ENCODE measurements around the gene PSD. TPM values are rescaled to one million over a fixed set of nuclear protein-coding genes. Genes with fewer than 3 reads are reported as not detected.

PSD gene
- 0.72 and 1.1 TPM in 2 replicates for total RNA-seq

GRCh38 chr10:102418622-102419268 lies at the start of gene PSD:
Gene PSD, minus strand, starts transcription at chr10:102418785. Its CDS starts 1,747 bp downstream, at chr10:102417038.

DNA sequence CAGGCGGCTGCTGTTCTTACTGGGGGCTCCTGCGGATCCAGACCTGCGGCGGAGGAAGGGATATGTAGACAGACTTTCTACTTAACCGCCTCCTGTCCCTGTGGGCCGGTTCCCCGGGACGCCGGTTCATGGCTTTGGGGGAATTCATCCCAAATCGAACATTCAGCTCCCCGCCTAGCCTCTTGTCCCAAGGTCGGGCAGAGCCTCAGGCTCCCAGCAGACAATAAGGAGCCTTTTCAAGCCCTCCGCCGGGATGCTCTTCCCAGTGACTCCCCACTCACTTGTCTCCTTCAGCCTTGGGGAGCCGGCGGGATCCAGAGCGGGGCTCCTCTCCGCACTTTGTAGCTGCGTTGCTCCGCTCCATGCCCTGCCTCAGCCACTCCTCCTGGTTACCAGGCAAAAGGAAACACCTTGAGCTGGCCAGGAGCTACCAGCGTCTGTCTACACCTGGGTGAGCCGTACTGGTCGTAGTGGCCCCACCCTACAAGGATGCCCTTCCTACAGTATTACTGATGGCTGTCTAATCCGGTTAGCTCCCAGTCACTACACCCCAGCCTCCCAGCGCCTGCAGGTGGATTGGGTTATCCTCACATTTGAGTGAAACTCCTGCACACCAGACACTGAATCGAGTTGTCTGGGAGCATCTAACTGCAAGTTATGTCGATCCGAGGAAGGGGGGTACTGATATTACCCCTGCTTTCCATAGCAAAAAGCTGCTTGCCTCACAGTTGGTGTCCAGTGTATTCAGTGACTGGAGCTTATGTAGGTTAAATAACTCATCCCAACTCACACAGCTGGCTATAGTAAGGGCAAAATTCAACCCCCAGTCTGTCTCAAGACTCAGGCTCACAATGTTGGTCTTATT lies 32.8 kb upstream of the PSD start, which contains the start of gene C10orf95:
TSS of gene C10orf95 (minus strand) at position 439 of the 865 bp plus-strand sequence. CDS start 450 bp downstream, outside the sequence.

GRCh38 chr10:102432162-102432950 lies 13.8 kb upstream of the PSD start, which contains the start of gene CUEDC2:
Gene CUEDC2, minus strand, starts transcription at chr10:102432574. Its CDS starts 7,386 bp downstream, at chr10:102425188.

GRCh38 chr10:102420714-102421506 lies 2.3 kb upstream of the PSD start, which contains the start of gene FBXL15:
Gene FBXL15, plus strand, starts transcription at chr10:102420836. Its CDS starts 294 bp downstream, at chr10:102421130.

DNA sequence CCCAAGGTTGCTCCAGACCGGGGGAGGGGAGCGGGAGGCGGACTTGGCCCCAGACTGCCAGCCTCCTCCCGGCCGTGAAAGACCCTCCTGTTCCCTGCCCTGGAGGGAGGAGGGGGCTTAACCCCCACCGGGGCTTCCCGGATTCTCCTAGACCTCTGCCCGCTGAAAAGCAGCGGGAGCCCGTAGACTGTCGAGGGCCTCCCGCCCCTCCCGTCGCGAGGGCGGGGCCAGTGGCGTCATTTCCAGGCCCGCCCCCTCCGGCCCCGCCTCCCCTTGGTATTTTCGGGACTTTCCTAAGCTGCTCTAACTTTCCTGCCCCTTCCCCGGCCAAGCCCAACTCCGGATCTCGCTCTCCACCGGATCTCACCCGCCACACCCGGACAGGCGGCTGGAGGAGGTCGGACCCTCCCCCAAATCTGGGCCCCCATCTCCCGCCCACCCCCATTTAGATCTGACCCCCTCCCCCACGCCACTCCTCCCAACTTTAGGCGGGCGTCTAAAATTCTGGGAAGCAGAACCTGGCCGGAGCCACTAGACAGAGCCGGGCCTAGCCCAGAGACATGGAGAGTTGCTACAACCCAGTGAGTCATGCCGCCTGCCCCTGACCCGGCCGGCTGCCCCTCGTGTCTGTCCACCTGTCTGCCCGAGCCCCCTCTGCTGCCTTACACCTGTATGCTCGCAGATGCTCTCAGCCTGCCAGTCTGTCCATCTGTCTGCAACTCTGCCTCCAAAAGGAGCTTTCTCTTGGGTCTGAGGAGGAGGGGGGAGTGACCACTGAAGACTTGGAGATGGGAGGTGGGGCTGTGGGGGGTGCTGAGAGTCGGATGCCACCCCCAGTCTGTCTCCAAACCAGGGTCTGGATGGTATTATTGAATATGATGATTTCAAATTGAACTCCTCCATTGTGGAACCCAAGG lies 22.9 kb downstream of the PSD start, which contains the start of gene NFKB2:
TSS of gene NFKB2 (plus strand) at position 306 of the 917 bp plus-strand sequence. CDS start at position 561, 255 bp downstream.

Other genes with a start within 250 kb of the PSD start
- gene ELOVL3, start 192.5 kb downstream of the PSD start, total RNA-seq = 0.32 and 1.1 TPM in 2 replicates
- 0.16 TPM in 1 of 2 replicates, not detected in the other for gene PITX3, start 177.3 kb downstream of the PSD start, total RNA-seq
- gene GBF1, start 173.3 kb downstream of the PSD start, total RNA-seq = 40.6 and 51.2 TPM in 2 replicates
- 16.4 and 36.0 TPM in 2 replicates for gene NFKB2, start 23.1 kb downstream of the PSD start, total RNA-seq
- 6.6 and 13.2 TPM in 2 replicates for gene FBXL15, start 2.1 kb upstream of the PSD start, total RNA-seq
- 77.3 and 87.4 TPM in 2 replicates for gene CUEDC2, start 13.8 kb upstream of the PSD start, total RNA-seq
- gene C10orf95, start 32.8 kb upstream of the PSD start, total RNA-seq = not detected in 2 replicates
- 114 and 115 TPM in 2 replicates for gene ACTR1A, start 83.9 kb upstream of the PSD start, total RNA-seq
- gene SUFU, start 85.2 kb upstream of the PSD start, total RNA-seq = 7.4 and 11.2 TPM in 2 replicates
- gene TRIM8, start 225.7 kb upstream of the PSD start, total RNA-seq = 116 and 205 TPM in 2 replicates